NCI-H69 (cell line): Measurements from ENCODE around the gene MYH16.
"Not testable (repeated sequence)": the region's sequence is repeated elsewhere in the genome, so short reads cannot be mapped to it uniquely, and the experiment has no call there.

Experiments used
- DNase-seq: peaks from one replicate; lab custom pipeline; 2025; lab: John Stamatoyannopoulos, UW

Gene MYH16

GRCh38 chr7:99258501-99258900 lies 14.1 kb upstream of the MYH16 start:
- DNase-seq, result no peak

- no peak for DNase-seq
Measured at GRCh38 chr7:99260395-99260794, 12.2 kb upstream of the MYH16 start.

GRCh38 chr7:99261646-99262045 lies 11.0 kb upstream of the MYH16 start:
- DNase-seq, result no peak

GRCh38 chr7:99265848-99266480 lies 6.7 kb upstream of the MYH16 start:
- no peak for DNase-seq

GRCh38 chr7:99267481-99267840 lies 5.2 kb upstream of the MYH16 start:
- no peak for DNase-seq

GRCh38 chr7:99267841-99268576 lies 4.6 kb upstream of the MYH16 start:
- DNase-seq, result no peak

GRCh38 chr7:99268577-99268908 lies 4.1 kb upstream of the MYH16 start:
- DNase-seq, result no peak

GRCh38 chr7:99270702-99271101 lies 1.9 kb upstream of the MYH16 start:
- peak; percentile 29 for DNase-seq

- not testable (repeated sequence) for DNase-seq
Measured at GRCh38 chr7:99273561-99273960, 922 bp downstream of the MYH16 start.

GRCh38 chr7:99274908-99275307 lies 2.3 kb downstream of the MYH16 start:
- DNase-seq, result not testable (repeated sequence)

- DNase-seq, result no peak
Measured at GRCh38 chr7:99275496-99275895, 2.9 kb downstream of the MYH16 start.

GRCh38 chr7:99278180-99278579 lies 5.5 kb downstream of the MYH16 start:
- DNase-seq, result no peak

- not testable (repeated sequence) for DNase-seq
Measured at GRCh38 chr7:99284165-99284564, 11.5 kb downstream of the MYH16 start.

GRCh38 chr7:99287779-99288534 lies 15.3 kb downstream of the MYH16 start:
- no peak for DNase-seq

- DNase-seq, result no peak
Measured at GRCh38 chr7:99289185-99289584, 16.5 kb downstream of the MYH16 start.

- not testable (repeated sequence) for DNase-seq
Measured at GRCh38 chr7:99290148-99290547, 17.5 kb downstream of the MYH16 start.

- DNase-seq, result no peak
Measured at GRCh38 chr7:99290980-99291607, 18.5 kb downstream of the MYH16 start.

- no peak for DNase-seq
Measured at GRCh38 chr7:99292127-99292526, 19.5 kb downstream of the MYH16 start.

- DNase-seq, result no peak
Measured at GRCh38 chr7:99293167-99293566, 20.5 kb downstream of the MYH16 start.

GRCh38 chr7:99293650-99294049 lies 21.0 kb downstream of the MYH16 start:
- DNase-seq, result no peak

GRCh38 chr7:99296471-99296870 lies 23.8 kb downstream of the MYH16 start:
- DNase-seq, result no peak

GRCh38 chr7:99301496-99301895 lies 28.9 kb downstream of the MYH16 start:
- no peak for DNase-seq
